ENCODE data around the gene ETF1. TPM values are rescaled to one million over a fixed set of nuclear protein-coding genes. Genes with fewer than 3 reads are reported as not detected.

Gene ETF1
- polyA plus RNA-seq, 3 donors, result 34.8 to 71.4 (median 61.6) TPM

DNA sequence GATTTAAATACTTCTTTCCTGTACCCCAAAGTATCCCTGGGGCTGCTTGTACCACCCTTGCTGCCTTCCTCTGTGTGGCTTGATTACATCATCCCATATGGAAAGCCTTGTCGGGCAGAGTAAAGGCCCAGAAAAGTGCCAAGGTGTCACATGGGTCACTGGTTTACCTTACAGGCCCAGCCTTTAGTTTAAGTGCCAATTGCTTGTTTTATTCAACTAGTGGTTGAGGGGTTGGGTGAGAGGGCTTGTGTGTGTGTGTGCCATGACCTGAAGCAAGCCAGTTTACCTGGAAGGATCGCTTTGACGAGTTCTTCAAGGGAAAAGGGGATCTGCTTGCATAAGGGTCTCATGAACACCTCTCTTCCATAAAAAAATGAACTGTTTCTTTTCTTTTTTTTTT lies 39.9 kb upstream of the ETF1 start:
- H3K79me2 ChIP-seq (ENCODE audit: insufficient read depth, low read length), result no peaks in the 10 kb centered on the region
- Mint-ChIP-seq H3K27me3 (ENCODE audit: low read depth in 3 of 3) (peaks cover 0 to 2% (median 0%) of the 10 kb centered on the region in 3 donors), H3K4me1 (no peaks in the 10 kb centered on the region), H3K27ac (no peak overlapping the region), H3K36me3 (no peaks in the 10 kb centered on the region), H3K4me3 (no peak overlapping the region), H3K9me3 (peaks cover 0 to 1% (median 0%) of the 10 kb centered on the region in 7 donors)
- intact Hi-C loops (cut with micrococcal nuclease), result loop anchor here in 1 of 2 donors (10.0 kb wide), 1 partner anchor 52 kb away; no protein-coding TSS in a partner anchor
- 0% methylated on average over 1 of the region's 3 CpGs for WGBS (ENCODE audit: insufficient coverage)
- H3K9ac ChIP-seq (ENCODE audit: insufficient read depth, low read length, poor library complexity, severe bottlenecking), result no peak overlapping the region
- H2AFZ ChIP-seq (ENCODE audit: insufficient read depth, low read depth, low read length, poor library complexity, severe bottlenecking), result no peak overlapping the region
- no peaks in the 10 kb centered on the region for H3K27me3 ChIP-seq (ENCODE audit: control insufficient read depth in 2 of 2, insufficient read depth in 2 of 2, low read length in 2 of 2)
- no peaks in the 10 kb centered on the region for H3K4me1 ChIP-seq (ENCODE audit: control insufficient read depth in 1 of 2, insufficient read depth in 2 of 2, low read length in 2 of 2)
- no peak for DNase-seq
- TF ChIP-seq, protein P1, sequence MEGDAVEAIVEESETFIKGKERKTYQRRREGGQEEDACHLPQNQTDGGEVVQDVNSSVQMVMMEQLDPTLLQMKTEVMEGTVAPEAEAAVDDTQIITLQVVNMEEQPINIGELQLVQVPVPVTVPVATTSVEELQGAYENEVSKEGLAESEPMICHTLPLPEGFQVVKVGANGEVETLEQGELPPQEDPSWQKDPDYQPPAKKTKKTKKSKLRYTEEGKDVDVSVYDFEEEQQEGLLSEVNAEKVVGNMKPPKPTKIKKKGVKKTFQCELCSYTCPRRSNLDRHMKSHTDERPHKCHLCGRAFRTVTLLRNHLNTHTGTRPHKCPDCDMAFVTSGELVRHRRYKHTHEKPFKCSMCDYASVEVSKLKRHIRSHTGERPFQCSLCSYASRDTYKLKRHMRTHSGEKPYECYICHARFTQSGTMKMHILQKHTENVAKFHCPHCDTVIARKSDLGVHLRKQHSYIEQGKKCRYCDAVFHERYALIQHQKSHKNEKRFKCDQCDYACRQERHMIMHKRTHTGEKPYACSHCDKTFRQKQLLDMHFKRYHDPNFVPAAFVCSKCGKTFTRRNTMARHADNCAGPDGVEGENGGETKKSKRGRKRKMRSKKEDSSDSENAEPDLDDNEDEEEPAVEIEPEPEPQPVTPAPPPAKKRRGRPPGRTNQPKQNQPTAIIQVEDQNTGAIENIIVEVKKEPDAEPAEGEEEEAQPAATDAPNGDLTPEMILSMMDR (IDR thresholded peaks at IDR 0.05), result no peak
- H3K4me2 ChIP-seq (replicated peaks; ENCODE audit: extremely low read depth, low read length, poor library complexity, severe bottlenecking), result no peak overlapping the region
- H3K9me3 ChIP-seq (replicated peaks in 1 of 2; ENCODE audit: control insufficient read depth in 1 of 2, insufficient read depth in 1 of 2, low read length in 2 of 2), result no peaks in the 10 kb centered on the region
- no peak overlapping the region for H3K27ac ChIP-seq (ENCODE audit: low read depth in 1 of 2, low read length in 2 of 2)
- H3K36me3 ChIP-seq (replicated peaks in 1 of 2; ENCODE audit: control insufficient read depth in 1 of 2, insufficient read depth in 2 of 2, low read length in 2 of 2), result no peaks in the 10 kb centered on the region
- H4K20me1 ChIP-seq (ENCODE audit: insufficient read depth, low read length), result no peaks in the 10 kb centered on the region
- H3K4me3 ChIP-seq (replicated peaks in 1 of 3; ENCODE audit: low read depth in 2 of 3, low read length in 3 of 3), result no peak overlapping the region

DNA sequence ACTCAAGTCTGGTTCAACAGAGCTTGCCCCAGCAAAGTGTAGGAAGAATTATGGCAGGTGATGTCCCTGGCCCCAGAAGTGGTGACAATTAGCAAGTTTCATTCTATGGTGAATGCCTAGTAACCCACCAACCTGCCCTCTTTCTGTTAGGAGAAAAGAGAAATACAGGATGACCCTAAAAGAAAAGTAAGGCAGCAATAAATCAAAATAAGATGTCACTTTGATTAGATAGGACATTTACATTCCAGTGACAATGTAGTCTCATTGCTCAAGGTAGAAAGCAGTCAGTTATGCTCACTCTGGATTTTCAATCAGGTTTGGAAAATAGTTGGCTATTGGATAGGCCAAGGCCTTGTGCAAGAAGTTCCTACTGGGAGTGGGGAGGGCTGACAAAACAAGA lies 37.7 kb upstream of the ETF1 start:
- Histone ChIP-seq H3K27ac (ENCODE audit: low read depth in 1 of 2, low read length in 2 of 2) (no peak overlapping the region), H3K79me2 (ENCODE audit: insufficient read depth, low read length) (no peaks in the 10 kb centered on the region), H3K9ac (ENCODE audit: insufficient read depth, low read length, poor library complexity, severe bottlenecking) (no peak overlapping the region), H3K4me3 (replicated peaks in 1 of 3; ENCODE audit: low read depth in 2 of 3, low read length in 3 of 3) (no peak overlapping the region), H3K9me3 (replicated peaks in 1 of 2; ENCODE audit: control insufficient read depth in 1 of 2, insufficient read depth in 1 of 2, low read length in 2 of 2) (no peaks in the 10 kb centered on the region), H4K20me1 (ENCODE audit: insufficient read depth, low read length) (no peaks in the 10 kb centered on the region), H3K4me1 (ENCODE audit: control insufficient read depth in 1 of 2, insufficient read depth in 2 of 2, low read length in 2 of 2) (peaks cover 4 to 6% of the 10 kb centered on the region in 2 donors), H3K4me2 (replicated peaks; ENCODE audit: extremely low read depth, low read length, poor library complexity, severe bottlenecking) (no peak overlapping the region), H3K27me3 (ENCODE audit: control insufficient read depth in 2 of 2, insufficient read depth in 2 of 2, low read length in 2 of 2) (no peaks in the 10 kb centered on the region), H3K36me3 (replicated peaks in 1 of 2; ENCODE audit: control insufficient read depth in 1 of 2, insufficient read depth in 2 of 2, low read length in 2 of 2) (no peaks in the 10 kb centered on the region), H2AFZ (ENCODE audit: insufficient read depth, low read depth, low read length, poor library complexity, severe bottlenecking) (no peak overlapping the region)
- H3K4me1 Mint-ChIP-seq, result peaks cover 6% of the 10 kb centered on the region
- peaks cover 0 to 3% (median 0%) of the 10 kb centered on the region in 7 donors for H3K9me3 Mint-ChIP-seq
- intact Hi-C loops (cut with micrococcal nuclease), result loop anchor here in 1 of 2 donors (10.0 kb wide), 1 partner anchor 54 kb away; no protein-coding TSS in a partner anchor
- no peak overlapping the region for H3K4me3 Mint-ChIP-seq
- TF ChIP-seq, protein P1 (IDR thresholded peaks at IDR 0.05), result no peak
- peaks cover 0 to 2% (median 0%) of the 10 kb centered on the region in 3 donors for H3K27me3 Mint-ChIP-seq (ENCODE audit: low read depth in 3 of 3)
- H3K36me3 Mint-ChIP-seq, result no peaks in the 10 kb centered on the region
- H3K27ac Mint-ChIP-seq, result no peak overlapping the region
- DNase-seq, result no peak
